B cell (primary cell): ENCODE measurements around the gene OR6N2. TPM values are rescaled to one million over a fixed set of nuclear protein-coding genes. Genes with fewer than 3 reads are reported as not detected.

Source experiments
- ATAC-seq: fragments of 200-7000 bp; cut with Tn5 transposase; one replicate; pipeline ENCODE4 v1.10.0; 2021; ENCODE audit warnings: low read depth, mild to moderate bottlenecking, moderate number of reproducible peaks, moderate library complexity
- CTCF ChIA-PET: fragments of 350-600 bp; sonication (Branson Sonifier 250); formaldehyde crosslinking; loops from one replicate; lab custom pipeline; 2021; ENCODE audit warnings: antibody characterized with exemption, inconsistent platforms; lab: Charles Lee
- POLR2A ChIA-PET: fragments of 350-600 bp; sonication (Branson Sonifier 250); formaldehyde crosslinking; loops from one replicate; lab custom pipeline; 2021; ENCODE audit warnings: antibody characterized with exemption; lab: Charles Lee
- DNase-seq: peaks from one replicate; pipeline ENCODE4 v3.0.0; 2013
- H2AFZ ChIP-seq: 2 replicates; pipeline ENCODE4 v1.6.1; 2012; ENCODE audit warnings: mild to moderate bottlenecking, low read depth, low read length; ENCODE audit not compliant: insufficient read depth, poor library complexity, severe bottlenecking
- H3K27ac ChIP-seq, 2 donors: 1 replicate in 1 of 2; 2 replicates in 1 of 2; pipeline ENCODE4 v1.5.1; 2012 to 2013; ENCODE audit warnings: low read length in 2 of 2, mild to moderate bottlenecking in 2 of 2, moderate library complexity in 1 of 2
- H3K27me3 ChIP-seq, 4 experiments: fragments of 200-600 bp in 1 of 4; sonication (generic) in 1 of 4; replicated peaks in 1 of 4; 1 replicate in 2 of 4; 2 replicates in 2 of 4; pipeline versions ENCODE4 v1.6.1 to v1.7.0; 2013 to 2016; ENCODE audit warnings: low read length in 3 of 4, mild to moderate bottlenecking in 2 of 4, mixed read lengths in 1 of 4, moderate library complexity in 1 of 4; ENCODE audit not compliant: insufficient read depth in 4 of 4, control insufficient read depth in 3 of 4; ENCODE audit errors: control extremely low read depth in 1 of 4
- H3K36me3 ChIP-seq, 2 experiments: replicated peaks in 1 of 2; 1 replicate in 1 of 2; 2 replicates in 1 of 2; pipeline versions ENCODE4 v1.6.1 to v1.7.1; 2013; ENCODE audit warnings: low read length in 1 of 2; ENCODE audit not compliant: insufficient read depth in 2 of 2, control insufficient read depth in 1 of 2; ENCODE audit errors: control extremely low read depth in 1 of 2, extremely low read depth in 1 of 2
- H3K4me1 ChIP-seq, 2 donors: fragments of 200-600 bp in 1 of 2; sonication (generic) in 1 of 2; 1 replicate in 1 of 2; 2 replicates in 1 of 2; pipeline versions ENCODE4 v1.5.1 to v1.6.1; 2013 to 2017; ENCODE audit warnings: low read length in 2 of 2; ENCODE audit not compliant: control insufficient read depth in 2 of 2, insufficient read depth in 2 of 2
- H3K4me2 ChIP-seq: replicated peaks from 2 replicates; pipeline ENCODE3; 2012; ENCODE audit warnings: mild to moderate bottlenecking, low read depth, low read length; ENCODE audit not compliant: poor library complexity, severe bottlenecking
- H3K4me3 ChIP-seq, 5 experiments: fragments of 200-600 bp in 1 of 5; sonication (generic) in 1 of 5; 1 replicate in 3 of 5; 2 replicates in 2 of 5; pipeline versions ENCODE4 v1.5.1 to v1.7.0; 2011 to 2016; ENCODE audit warnings: low read length in 4 of 5, mild to moderate bottlenecking in 4 of 5, low read depth in 2 of 5, control low read depth in 1 of 5, moderate library complexity in 1 of 5; ENCODE audit not compliant: insufficient read depth in 1 of 5; ENCODE audit errors: control extremely low read depth in 1 of 5, extremely low read depth in 1 of 5
- H3K79me2 ChIP-seq: fragments of 200-600 bp; sonication (generic); one replicate; pipeline ENCODE4 v1.6.0; 2016; ENCODE audit warnings: low read length; ENCODE audit not compliant: control insufficient read depth, insufficient read depth
- H3K9ac ChIP-seq: fragments of 200-600 bp; sonication (generic); 2 replicates; pipeline ENCODE4 v1.6.1; 2017; ENCODE audit warnings: mild to moderate bottlenecking, low read length, moderate library complexity
- H3K9me3 ChIP-seq, 3 donors: one replicate each; pipeline versions ENCODE4 v1.6.1 to v1.7.1; 2013; ENCODE audit warnings: low read length in 2 of 3; ENCODE audit not compliant: control insufficient read depth in 2 of 3, insufficient read depth in 1 of 3; ENCODE audit errors: control extremely low read depth in 1 of 3
- H4K20me1 ChIP-seq: 2 replicates; pipeline ENCODE4 v1.6.0; 2012; ENCODE audit warnings: mild to moderate bottlenecking, low read length; ENCODE audit not compliant: insufficient read depth, control insufficient read depth, poor library complexity, severe bottlenecking
- H3K27ac Mint-ChIP-seq: one replicate; pipeline ENCODE4 v1.8.0; 2021; ENCODE audit warnings: mixed read lengths
- H3K27me3 Mint-ChIP-seq: one replicate; pipeline ENCODE4 v1.8.0; 2021; ENCODE audit warnings: mixed read lengths
- H3K4me1 Mint-ChIP-seq: one replicate; pipeline ENCODE4 v1.8.0; 2021; ENCODE audit warnings: mixed read lengths
- H3K4me3 Mint-ChIP-seq: one replicate; pipeline ENCODE4 v1.8.0; 2021; ENCODE audit warnings: mixed read lengths
- H3K9me3 Mint-ChIP-seq: one replicate; pipeline ENCODE4 v1.8.0; 2022; ENCODE audit warnings: mixed read lengths; ENCODE audit not compliant: insufficient read depth
- CTCF ChIP-seq: fragments of 200-600 bp; IDR thresholded peaks from one replicate; pipeline ENCODE4 v1.8.0; 2022; ENCODE audit warnings: antibody characterized with exemption, mild to moderate bottlenecking
- EZH2 ChIP-seq: IDR thresholded peaks from 2 replicates; pipeline ENCODE4 v1.6.1; 2012; ENCODE audit warnings: borderline replicate concordance, low read depth, mild to moderate bottlenecking, moderate library complexity, low read length; ENCODE audit not compliant: insufficient read depth, poor library complexity, severe bottlenecking
- WGBS: methylation state at CpG from one replicate; pipeline ENCODE4 v1.1.5; 2013; ENCODE audit warnings: missing lambda C conversion rate; ENCODE audit not compliant: insufficient coverage; 5-methylcytosine and 5-hydroxymethylcytosine counted together
- intact Hi-C: fragments of 100-400 bp; cut with micrococcal nuclease; formaldehyde crosslinking; loops from one replicate; pipeline ENCODE4 v1.10.0; 2022
- polyA plus RNA-seq: library from polyadenylated mRNA; depleted of rRNA; stranded (reverse); fragments of >200 nt; gene quantifications from 2 replicates; pipeline ENCODE4 v1.2.3, GENCODE V29; 2012
- total RNA-seq, 2 donors: library from RNA; stranded (reverse); fragments of 120-200 nt in 1 of 2; gene quantifications; 1 replicate in 1 of 2; 2 replicates in 1 of 2; pipeline versions ENCODE4 v1.2.3 to v1.2.4, GENCODE V29; 2013 to 2022

OR6N2 gene
- total and polyA plus RNA-seq, 2 donors (not counting 1 experiment from before 2014, with no cell fraction given) = not detected

GRCh38 chr1:158771950-158772866, 8.8 kb downstream of the OR6N2 start, which contains the start of gene OR6N1:
Gene OR6N1 (minus strand): TSS chr1:158772195. CDS start chr1:158766682, 5,513 bp downstream.
- no peaks in the 10 kb centered on the region for H3K9me3 ChIP-seq
- H3K36me3 ChIP-seq = no peaks in the 10 kb centered on the region
- H3K4me2 ChIP-seq = no peak within 1 kb of the TSS
- H3K27me3 ChIP-seq = peaks cover 0 to 3% (median 1%) of the 10 kb centered on the region in 4 experiments
- no peaks in the 10 kb centered on the region for H3K4me1 ChIP-seq
- no peak within 1 kb of the TSS for H3K27ac ChIP-seq
- no peaks in the 10 kb centered on the region for H4K20me1 ChIP-seq
- ChIA-PET POLR2A (no interaction called here), CTCF (no interaction called here)
- no peaks in the 10 kb centered on the region for H3K79me2 ChIP-seq
- TF ChIP-seq CTCF (no peak), EZH2 (no peak)
- no peaks in the 10 kb centered on the region for H3K9me3 Mint-ChIP-seq
- no peak within 1 kb of the TSS for H3K9ac ChIP-seq
- WGBS = 86% methylated on average over 1 of the region's 6 CpGs
- H3K4me3 ChIP-seq = no peak within 1 kb of the TSS
- peaks cover 42% of the 10 kb centered on the region for H3K27me3 Mint-ChIP-seq
- no peaks in the 10 kb centered on the region for H3K4me1 Mint-ChIP-seq
- no peak within 1 kb of the TSS for H3K4me3 Mint-ChIP-seq
- no peak within 1 kb of the TSS for H3K27ac Mint-ChIP-seq
- intact Hi-C loops = no loop called here
- H2AFZ ChIP-seq = no peak within 1 kb of the TSS
- DNase-seq (no peak), ATAC-seq (no peak)

- WGBS = no CpG with 5 or more reads among the region's 2 CpGs
- Mint-ChIP-seq H3K4me3 (no peak within 1 kb of the TSS), H3K27ac (no peak within 1 kb of the TSS), H3K9me3 (no peaks in the 10 kb centered on the region), H3K27me3 (peaks cover 8% of the 10 kb centered on the region), H3K4me1 (no peaks in the 10 kb centered on the region)
- ATAC-seq (no peak), DNase-seq (no peak)
- Histone ChIP-seq H3K4me1 (no peaks in the 10 kb centered on the region), H3K79me2 (no peaks in the 10 kb centered on the region), H3K9ac (no peak within 1 kb of the TSS), H3K4me3 (no peak within 1 kb of the TSS), H3K36me3 (no peaks in the 10 kb centered on the region), H3K9me3 (no peaks in the 10 kb centered on the region), H3K27ac (no peak within 1 kb of the TSS), H3K27me3 (peaks cover 0 to 5% (median 0%) of the 10 kb centered on the region in 4 experiments), H4K20me1 (no peaks in the 10 kb centered on the region), H2AFZ (no peak within 1 kb of the TSS), H3K4me2 (no peak within 1 kb of the TSS)
- TF ChIP-seq CTCF (no peak), EZH2 (no peak)
- CTCF ChIA-PET = no interaction called here
- intact Hi-C loops = no loop called here
- POLR2A ChIA-PET = no interaction called here
Observed at GRCh38 chr1:158754420-158754819, 26.6 kb downstream of the OR6N2 start, which contains the start of gene OR6K6. Gene OR6K6 (plus strand): TSS chr1:158754720. CDS start chr1:158754888, 168 bp downstream.
